Measurements from ENCODE around the gene CDH23.
A peak's percentile ranks its signal among the peaks of the same experiment; 100 is the strongest.

CDH23 gene

GRCh38 chr10:71461457-71461856 is 64.7 kb downstream of the CDH23 start:
- in situ Hi-C loops (cut with HindIII; ENCODE audit: low pct_unique_long_range_greater_than_20kb, low sequenced_read_pairs) = no loop called here
- TF ChIP-seq JUND (IDR thresholded peaks at IDR 0.05; ENCODE audit: low read depth) = no peak
- no peak for DNase-seq (ENCODE audit: low read depth in 1 of 2, low spot score in 1 of 2)

- in situ Hi-C loops (cut with HindIII; ENCODE audit: low pct_unique_long_range_greater_than_20kb, low sequenced_read_pairs) = no loop called here
- no peak for TF ChIP-seq JUND (IDR thresholded peaks at IDR 0.05; ENCODE audit: low read depth)
- DNase-seq (ENCODE audit: low read depth in 1 of 2, low spot score in 1 of 2) = no peak
Observed at GRCh38 chr10:71462062-71462935, 65.6 kb downstream of the CDH23 start.

GRCh38 chr10:71463111-71463510 is 66.4 kb downstream of the CDH23 start:
- in situ Hi-C loops (cut with HindIII; ENCODE audit: low pct_unique_long_range_greater_than_20kb, low sequenced_read_pairs) = no loop called here
- TF ChIP-seq JUND (IDR thresholded peaks at IDR 0.05; ENCODE audit: low read depth) = no peak
- DNase-seq (ENCODE audit: low read depth in 1 of 2, low spot score in 1 of 2) = no peak

GRCh38 chr10:71465551-71466252 is 69.0 kb downstream of the CDH23 start:
- in situ Hi-C loops (cut with HindIII; ENCODE audit: low pct_unique_long_range_greater_than_20kb, low sequenced_read_pairs) = no loop called here
- DNase-seq (ENCODE audit: low read depth in 1 of 2, low spot score in 1 of 2) = no peak
- no peak for TF ChIP-seq JUND (IDR thresholded peaks at IDR 0.05; ENCODE audit: low read depth)

DNA sequence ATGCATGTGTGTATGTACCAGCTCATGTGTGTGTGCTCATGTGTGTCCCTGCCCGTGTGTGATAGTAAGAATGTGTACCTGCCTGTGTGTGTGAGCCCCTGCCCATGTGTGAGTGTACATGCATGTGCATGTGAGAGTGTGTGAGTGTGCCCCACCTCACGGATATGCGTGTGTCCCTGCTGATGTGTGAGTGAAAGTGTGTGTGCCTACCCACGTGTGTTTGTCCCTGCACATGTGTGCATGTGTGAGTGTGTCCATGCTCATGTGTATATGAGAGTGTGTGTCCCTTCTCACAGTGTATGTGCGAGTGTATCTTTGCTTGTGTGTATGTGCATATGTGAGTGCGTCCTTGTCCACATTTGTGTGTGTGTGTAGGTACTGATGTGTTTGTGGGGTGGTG is 69.6 kb downstream of the CDH23 start:
- in situ Hi-C loops (cut with HindIII; ENCODE audit: low pct_unique_long_range_greater_than_20kb, low sequenced_read_pairs) = no loop called here
- no peak for TF ChIP-seq JUND (IDR thresholded peaks at IDR 0.05; ENCODE audit: low read depth)
- DNase-seq (ENCODE audit: low read depth in 1 of 2, low spot score in 1 of 2) = no peak

DNA sequence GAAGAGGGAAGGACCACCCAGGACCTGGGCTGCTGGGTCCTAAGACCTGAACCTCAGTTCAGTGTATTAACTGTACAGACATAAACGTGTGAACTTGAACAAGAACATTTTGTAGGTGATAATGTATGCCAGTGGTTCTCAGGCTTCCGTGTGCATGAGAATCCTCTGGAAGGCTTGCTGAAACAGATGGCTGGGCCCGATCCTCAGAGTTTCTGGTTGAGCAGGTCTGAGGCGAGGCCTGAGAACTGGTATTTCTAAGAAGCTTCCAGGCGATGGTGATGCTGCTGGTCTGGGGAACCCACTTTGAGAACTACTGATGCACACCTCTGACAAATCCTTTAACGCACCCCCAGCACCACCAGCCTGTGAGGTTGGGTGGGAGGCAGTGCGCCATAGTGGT is 70.4 kb downstream of the CDH23 start:
- in situ Hi-C loops (cut with HindIII; ENCODE audit: low pct_unique_long_range_greater_than_20kb, low sequenced_read_pairs) = no loop called here
- DNase-seq (ENCODE audit: low read depth in 1 of 2, low spot score in 1 of 2) = peak in 1 of 2 experiments; percentile 11
- no peak for TF ChIP-seq JUND (IDR thresholded peaks at IDR 0.05; ENCODE audit: low read depth)

- TF ChIP-seq JUND (IDR thresholded peaks at IDR 0.05; ENCODE audit: low read depth) = no peak
- in situ Hi-C loops (cut with HindIII; ENCODE audit: low pct_unique_long_range_greater_than_20kb, low sequenced_read_pairs) = no loop called here
- no peak for DNase-seq (ENCODE audit: low read depth in 1 of 2, low spot score in 1 of 2)
Observed at GRCh38 chr10:71467569-71468362, 71.0 kb downstream of the CDH23 start.

DNA sequence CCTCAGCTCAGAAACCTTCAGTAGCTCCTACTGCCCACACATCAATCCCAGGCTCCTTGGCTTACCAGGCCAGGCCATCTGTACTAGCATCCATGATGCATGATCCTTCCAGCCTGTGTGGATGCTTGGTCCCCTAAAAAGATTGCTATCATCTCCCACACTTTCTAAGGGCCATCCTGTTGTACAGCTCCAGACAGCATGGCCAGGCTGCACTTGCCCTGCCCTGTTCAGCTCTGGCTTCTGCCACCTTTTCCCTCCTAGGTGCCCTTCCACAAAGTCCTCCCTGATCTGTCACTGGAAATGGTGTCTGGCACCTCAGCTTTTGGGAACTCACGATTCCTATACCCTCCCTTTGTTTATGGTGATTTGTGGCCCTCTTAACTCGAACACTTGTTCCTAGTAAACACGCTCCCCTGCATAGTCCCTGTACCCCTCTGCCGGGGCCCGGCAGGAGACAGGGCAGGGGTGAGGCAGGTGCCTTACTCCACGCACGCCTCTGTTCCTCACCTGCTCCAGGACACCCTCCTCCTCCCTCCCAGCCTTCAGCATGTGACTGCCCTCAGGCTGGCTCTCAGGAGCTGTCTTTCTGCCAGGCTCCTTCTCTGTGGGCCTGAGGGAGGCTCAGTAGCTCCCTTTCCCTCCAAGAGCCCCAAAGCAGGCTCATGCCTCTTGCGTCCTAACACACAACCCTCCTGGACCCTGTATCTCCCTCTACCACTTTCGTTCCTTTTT is 71.8 kb downstream of the CDH23 start:
- DNase-seq (ENCODE audit: low read depth in 1 of 2, low spot score in 1 of 2) = no peak
- in situ Hi-C loops (cut with HindIII; ENCODE audit: low pct_unique_long_range_greater_than_20kb, low sequenced_read_pairs) = no loop called here
- no peak for TF ChIP-seq JUND (IDR thresholded peaks at IDR 0.05; ENCODE audit: low read depth)

DNA sequence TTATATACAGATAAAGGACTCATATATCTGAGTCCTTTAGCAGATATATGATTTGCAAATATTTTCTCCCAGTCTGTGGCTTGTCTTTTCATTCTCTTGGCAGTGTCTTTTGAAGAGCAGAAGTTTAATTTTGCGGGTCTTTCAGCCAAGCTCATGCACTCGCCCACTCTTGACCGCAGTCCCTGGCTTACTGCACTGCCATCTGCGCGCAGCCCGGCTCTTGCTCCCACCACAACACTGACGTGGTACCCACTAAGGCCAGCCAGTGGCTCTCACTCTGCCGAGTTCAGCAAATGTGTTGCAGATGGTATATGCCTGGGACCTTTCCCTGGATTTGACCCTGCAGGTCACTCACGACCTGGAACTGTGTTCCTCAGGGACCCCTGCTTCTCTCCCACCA is 74.3 kb downstream of the CDH23 start:
- in situ Hi-C loops (cut with HindIII; ENCODE audit: low pct_unique_long_range_greater_than_20kb, low sequenced_read_pairs) = no loop called here
- no peak for TF ChIP-seq JUND (IDR thresholded peaks at IDR 0.05; ENCODE audit: low read depth)
- DNase-seq (ENCODE audit: low read depth in 1 of 2, low spot score in 1 of 2) = no peak

DNA sequence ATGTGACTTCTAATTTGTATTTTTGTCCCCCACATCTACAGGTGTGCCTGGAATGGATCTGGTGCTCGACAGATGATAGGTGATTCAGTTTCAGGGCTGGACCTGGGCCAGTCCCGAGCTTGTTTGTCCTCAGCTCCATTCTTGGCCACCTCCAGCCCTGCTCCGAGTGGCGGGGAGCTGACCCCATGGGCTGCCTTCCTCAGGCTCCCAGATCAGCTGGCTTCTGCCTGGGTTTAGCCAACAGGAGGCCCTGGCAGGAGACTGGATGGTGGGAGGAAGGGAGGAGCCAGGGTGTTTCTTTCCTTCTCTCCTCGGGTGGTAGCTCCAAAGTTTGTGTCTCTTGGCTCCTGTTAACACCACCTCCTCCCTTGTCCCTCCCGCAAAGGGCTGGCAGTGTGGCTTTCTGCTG is 75.2 kb downstream of the CDH23 start:
- TF ChIP-seq JUND (IDR thresholded peaks at IDR 0.05; ENCODE audit: low read depth) = no peak
- no peak for DNase-seq (ENCODE audit: low read depth in 1 of 2, low spot score in 1 of 2)
- in situ Hi-C loops (cut with HindIII; ENCODE audit: low pct_unique_long_range_greater_than_20kb, low sequenced_read_pairs) = no loop called here

- in situ Hi-C loops (cut with HindIII; ENCODE audit: low pct_unique_long_range_greater_than_20kb, low sequenced_read_pairs) = no loop called here
- no peak for DNase-seq (ENCODE audit: low read depth in 1 of 2, low spot score in 1 of 2)
- no peak for TF ChIP-seq JUND (IDR thresholded peaks at IDR 0.05; ENCODE audit: low read depth)
Observed at GRCh38 chr10:71472466-71472865, 75.7 kb downstream of the CDH23 start.

- in situ Hi-C loops (cut with HindIII; ENCODE audit: low pct_unique_long_range_greater_than_20kb, low sequenced_read_pairs) = no loop called here
- no peak for TF ChIP-seq JUND (IDR thresholded peaks at IDR 0.05; ENCODE audit: low read depth)
- DNase-seq (ENCODE audit: low read depth in 1 of 2, low spot score in 1 of 2) = no peak
Observed at GRCh38 chr10:71472912-71473311, 76.2 kb downstream of the CDH23 start.

Data from T47D (cell line).